Astrocyte (in vitro differentiated cells and primary cell): ENCODE results near the gene TEF. TPM values are rescaled to one million over a fixed set of nuclear protein-coding genes. Genes with fewer than 3 reads are reported as not detected.

Source experiments
- DNase-seq: peaks from one replicate; pipeline ENCODE4 v3.0.0-alpha.2; 2010; ENCODE audit warnings: low read depth
- FAIRE-seq: peaks from 2 replicates; lab custom pipeline; 2011; peaks lifted over from hg19 to GRCh38; lab: Jason Lieb, UNC
- H2AFZ ChIP-seq: 2 replicates; pipeline ENCODE4 v1.6.0; 2012; ENCODE audit warnings: low read depth, low read length, inconsistent platforms
- H3K27ac ChIP-seq: 2 replicates; pipeline ENCODE4 v1.5.1; 2011; ENCODE audit warnings: low read depth, low read length, inconsistent platforms
- H3K27me3 ChIP-seq: 2 replicates; pipeline ENCODE4 v1.6.0; 2011; ENCODE audit warnings: low read length, inconsistent platforms; ENCODE audit not compliant: insufficient read depth
- H3K36me3 ChIP-seq: 2 replicates; pipeline ENCODE4 v1.5.1; 2011; ENCODE audit warnings: low read length, inconsistent platforms; ENCODE audit not compliant: insufficient read depth
- H3K4me1 ChIP-seq: 2 replicates; pipeline ENCODE4 v1.5.1; 2011; ENCODE audit warnings: low read length, inconsistent platforms; ENCODE audit not compliant: insufficient read depth
- H3K4me2 ChIP-seq: 2 replicates; pipeline ENCODE4 v1.6.0; 2012; ENCODE audit warnings: low read length, inconsistent platforms
- H3K4me3 ChIP-seq: 2 replicates; pipeline ENCODE4 v1.5.1; 2011; ENCODE audit warnings: low read depth, mild to moderate bottlenecking, low read length, inconsistent platforms; ENCODE audit not compliant: insufficient read depth
- H3K79me2 ChIP-seq: 2 replicates; pipeline ENCODE4 v1.6.0; 2012; ENCODE audit warnings: mild to moderate bottlenecking, low read length, inconsistent platforms; ENCODE audit not compliant: insufficient read depth
- H3K9ac ChIP-seq: 2 replicates; pipeline ENCODE4 v1.6.0; 2012; ENCODE audit warnings: mild to moderate bottlenecking, low read length, inconsistent platforms
- H3K9me3 ChIP-seq: 2 replicates; pipeline ENCODE4 v1.5.1; 2012; ENCODE audit warnings: low read depth, mild to moderate bottlenecking, low read length, inconsistent platforms; ENCODE audit not compliant: insufficient read depth
- H4K20me1 ChIP-seq: 2 replicates; pipeline ENCODE4 v1.6.0; 2012; ENCODE audit warnings: low read length, inconsistent platforms; ENCODE audit not compliant: insufficient read depth
- H3K27ac Mint-ChIP-seq: one replicate; pipeline ENCODE4 v1.8.0; 2021; ENCODE audit warnings: mild to moderate bottlenecking, mixed read lengths; ENCODE audit not compliant: unreplicated experiment
- H3K27me3 Mint-ChIP-seq: one replicate; pipeline ENCODE4 v1.8.0; 2021; ENCODE audit warnings: low read depth, mixed read lengths; ENCODE audit not compliant: unreplicated experiment
- H3K36me3 Mint-ChIP-seq: one replicate; pipeline ENCODE4 v1.8.0; 2021; ENCODE audit warnings: low read depth, mixed read lengths; ENCODE audit not compliant: unreplicated experiment
- H3K4me1 Mint-ChIP-seq: one replicate; pipeline ENCODE4 v1.8.0; 2021; ENCODE audit warnings: low read depth, mixed read lengths; ENCODE audit not compliant: unreplicated experiment
- H3K4me3 Mint-ChIP-seq: one replicate; pipeline ENCODE4 v1.8.0; 2021; ENCODE audit warnings: mild to moderate bottlenecking, moderate library complexity, mixed read lengths; ENCODE audit not compliant: unreplicated experiment
- H3K9me3 Mint-ChIP-seq: one replicate; pipeline ENCODE4 v1.8.0; 2021; ENCODE audit warnings: mild to moderate bottlenecking, mixed read lengths; ENCODE audit not compliant: unreplicated experiment
- EZH2 ChIP-seq: IDR thresholded peaks from 2 replicates; pipeline ENCODE4 v1.6.1; 2012; ENCODE audit warnings: mild to moderate bottlenecking, low read length, inconsistent platforms; ENCODE audit not compliant: insufficient read depth
- total RNA-seq: library from RNA; stranded (reverse); gene quantifications from 2 replicates; pipeline ENCODE4 v1.2.1, GENCODE V29; 2021
- TF ChIP-seq, protein P1 (sequence below): IDR thresholded peaks from 2 replicates; pipeline ENCODE4 v1.5.1; 2011; ENCODE audit warnings: low read depth, mild to moderate bottlenecking, inconsistent platforms, low read length, moderate library complexity; ENCODE audit not compliant: insufficient read depth

Gene TEF
- total RNA-seq, 1 donor from 2014 or later, result 6.3 TPM

GRCh38 chr22:41343717-41344116, 38.0 kb upstream of the TEF start:
- peaks cover 10% of the 10 kb centered on the region for H3K36me3 Mint-ChIP-seq
- Histone ChIP-seq H2AFZ (no peak overlapping the region), H3K9ac (no peak overlapping the region), H3K4me3 (no peak overlapping the region), H3K27ac (no peak overlapping the region), H3K79me2 (no peaks in the 10 kb centered on the region), H3K27me3 (no peaks in the 10 kb centered on the region), H3K4me1 (no peaks in the 10 kb centered on the region), H3K4me2 (no peak overlapping the region), H4K20me1 (no peaks in the 10 kb centered on the region), H3K36me3 (peaks cover 11% of the 10 kb centered on the region), H3K9me3 (no peaks in the 10 kb centered on the region)
- H3K27me3 Mint-ChIP-seq, result no peaks in the 10 kb centered on the region
- no peak for TF ChIP-seq EZH2
- TF ChIP-seq, protein P1, sequence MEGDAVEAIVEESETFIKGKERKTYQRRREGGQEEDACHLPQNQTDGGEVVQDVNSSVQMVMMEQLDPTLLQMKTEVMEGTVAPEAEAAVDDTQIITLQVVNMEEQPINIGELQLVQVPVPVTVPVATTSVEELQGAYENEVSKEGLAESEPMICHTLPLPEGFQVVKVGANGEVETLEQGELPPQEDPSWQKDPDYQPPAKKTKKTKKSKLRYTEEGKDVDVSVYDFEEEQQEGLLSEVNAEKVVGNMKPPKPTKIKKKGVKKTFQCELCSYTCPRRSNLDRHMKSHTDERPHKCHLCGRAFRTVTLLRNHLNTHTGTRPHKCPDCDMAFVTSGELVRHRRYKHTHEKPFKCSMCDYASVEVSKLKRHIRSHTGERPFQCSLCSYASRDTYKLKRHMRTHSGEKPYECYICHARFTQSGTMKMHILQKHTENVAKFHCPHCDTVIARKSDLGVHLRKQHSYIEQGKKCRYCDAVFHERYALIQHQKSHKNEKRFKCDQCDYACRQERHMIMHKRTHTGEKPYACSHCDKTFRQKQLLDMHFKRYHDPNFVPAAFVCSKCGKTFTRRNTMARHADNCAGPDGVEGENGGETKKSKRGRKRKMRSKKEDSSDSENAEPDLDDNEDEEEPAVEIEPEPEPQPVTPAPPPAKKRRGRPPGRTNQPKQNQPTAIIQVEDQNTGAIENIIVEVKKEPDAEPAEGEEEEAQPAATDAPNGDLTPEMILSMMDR, result no peak
- FAIRE-seq, result no peak
- peak overlapping the region; percentile 40 for H3K4me3 Mint-ChIP-seq
- no peak for DNase-seq
- H3K27ac Mint-ChIP-seq, result no peak overlapping the region
- no peaks in the 10 kb centered on the region for H3K9me3 Mint-ChIP-seq
- peaks cover 7% of the 10 kb centered on the region for H3K4me1 Mint-ChIP-seq

DNA sequence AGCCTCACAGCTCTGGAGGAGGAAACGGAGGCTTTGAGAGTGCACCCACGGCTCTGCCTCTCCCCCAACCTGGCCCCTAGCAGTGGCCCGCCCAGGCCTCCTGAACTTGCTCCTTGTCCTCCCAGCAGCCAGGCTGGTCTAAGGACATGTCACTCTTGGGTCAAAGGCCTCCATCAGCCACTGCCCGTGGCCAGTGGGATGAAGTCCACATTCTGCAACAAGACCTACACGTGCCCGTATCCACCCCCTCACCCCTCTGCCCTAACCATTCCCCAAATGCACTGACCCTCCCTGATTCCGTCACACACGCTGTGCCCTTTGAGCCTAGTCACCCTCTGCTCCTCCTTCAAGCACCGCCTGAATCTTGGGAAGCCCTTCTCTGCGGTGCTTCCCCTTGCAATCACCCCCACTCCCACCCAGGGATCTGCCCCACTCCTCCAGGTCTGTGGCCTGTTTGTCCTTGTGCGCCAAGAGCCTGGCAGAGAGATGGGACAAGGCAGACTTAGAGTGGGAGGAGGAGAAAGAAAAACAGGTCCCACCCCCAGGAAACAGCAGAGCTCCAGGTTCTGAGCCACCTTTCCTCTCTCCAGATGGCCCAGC, 37.5 kb upstream of the TEF start:
- TF ChIP-seq, protein P1, result no peak
- TF ChIP-seq EZH2, result no peak
- Mint-ChIP-seq H3K27ac (no peak overlapping the region), H3K36me3 (peaks cover 10% of the 10 kb centered on the region), H3K9me3 (no peaks in the 10 kb centered on the region), H3K27me3 (no peaks in the 10 kb centered on the region), H3K4me1 (peaks cover 7% of the 10 kb centered on the region), H3K4me3 (no peak overlapping the region)
- H3K9me3 ChIP-seq, result no peaks in the 10 kb centered on the region
- H3K36me3 ChIP-seq, result peaks cover 11% of the 10 kb centered on the region
- no peaks in the 10 kb centered on the region for H4K20me1 ChIP-seq
- H2AFZ ChIP-seq, result no peak overlapping the region
- no peak overlapping the region for H3K27ac ChIP-seq
- DNase-seq (no peak), FAIRE-seq (no peak)
- no peaks in the 10 kb centered on the region for H3K4me1 ChIP-seq
- H3K79me2 ChIP-seq, result no peaks in the 10 kb centered on the region
- no peak overlapping the region for H3K4me2 ChIP-seq
- H3K4me3 ChIP-seq, result no peak overlapping the region
- H3K27me3 ChIP-seq, result no peaks in the 10 kb centered on the region
- no peak overlapping the region for H3K9ac ChIP-seq

GRCh38 chr22:41345807-41346335, 35.9 kb upstream of the TEF start:
- H2AFZ ChIP-seq, result no peak overlapping the region
- H3K4me1 ChIP-seq, result peaks cover 3% of the 10 kb centered on the region
- H3K9me3 ChIP-seq, result no peaks in the 10 kb centered on the region
- TF ChIP-seq, protein P1, result no peak
- no peak for TF ChIP-seq EZH2
- FAIRE-seq (no peak), DNase-seq (no peak)
- H3K4me2 ChIP-seq, result no peak overlapping the region
- H3K27ac Mint-ChIP-seq, result no peak overlapping the region
- peaks cover 17% of the 10 kb centered on the region for H3K36me3 Mint-ChIP-seq
- H3K4me3 ChIP-seq, result no peak overlapping the region
- no peak overlapping the region for H3K27ac ChIP-seq
- H3K79me2 ChIP-seq, result no peaks in the 10 kb centered on the region
- no peak overlapping the region for H3K9ac ChIP-seq
- H3K9me3 Mint-ChIP-seq, result no peaks in the 10 kb centered on the region
- peaks cover 6% of the 10 kb centered on the region for H4K20me1 ChIP-seq
- H3K27me3 ChIP-seq, result no peaks in the 10 kb centered on the region
- no peak overlapping the region for H3K4me3 Mint-ChIP-seq
- H3K4me1 Mint-ChIP-seq, result peaks cover 18% of the 10 kb centered on the region
- H3K27me3 Mint-ChIP-seq, result no peaks in the 10 kb centered on the region
- H3K36me3 ChIP-seq, result peaks cover 15% of the 10 kb centered on the region
